Heart left ventricle (tissue), 13 donors: ENCODE data around the gene ZNF593OS.

ENCODE experiments used
- POLR2A ChIP-seq, 2 donors: fragments of 450-650 bp; IDR thresholded peaks; one replicate each; pipeline ENCODE4 v1.6.1; 2017; ENCODE audit warnings: antibody characterized with exemption in 2 of 2, mild to moderate bottlenecking in 2 of 2, moderate library complexity in 2 of 2
- TF ChIP-seq, protein P1 (sequence below), 12 donors: fragments of 200-600 bp; sonication (generic) in 4 of 12; IDR thresholded peaks; one replicate each; pipeline versions ENCODE4 v1.5.0 to v1.8.0; 2018 to 2022; ENCODE audit warnings: antibody characterized with exemption in 12 of 12, mild to moderate bottlenecking in 5 of 12
- donor health status: ischemic (EF 13 %, LVEDD 7.1; RV severe dilation, severe dysfunction).
- donor health status: DM: no; HTN: yes; CAD: no.
- donor health status: DM: no; HTN: no; CAD: no.
- donor health status: ischemic (EF 25% LVEDD 6.9; RV normal size, moderate dysfunction).
- donor health status: ischemic (EF 25% LVEDD 5.7; RV mildly dilated, moderate dysfunction).
- donor health status: ischemic (EF 35%, LVEDD 5.7; RV mildly dilated, moderate dysfunction).
- donor health status: nonischemic (EF 11% LVEDD 7.7; RV severe dilation, severe dysfunction).
- donor health status: DM: yes; HTN: yes; CAD: no.
- donor health status: PGD.
- donor health status: ischemic (EF 29% LVEDD 5.4; RV normal size, mild dysfunction).
- donor health status: nonischemic (EF 23%, LVEDD 6.1; RV moderate dilation, normal function).

GRCh38 chr1:26189331-26189730 lies 17.7 kb upstream of the ZNF593OS start:
- TF ChIP-seq, protein P1, sequence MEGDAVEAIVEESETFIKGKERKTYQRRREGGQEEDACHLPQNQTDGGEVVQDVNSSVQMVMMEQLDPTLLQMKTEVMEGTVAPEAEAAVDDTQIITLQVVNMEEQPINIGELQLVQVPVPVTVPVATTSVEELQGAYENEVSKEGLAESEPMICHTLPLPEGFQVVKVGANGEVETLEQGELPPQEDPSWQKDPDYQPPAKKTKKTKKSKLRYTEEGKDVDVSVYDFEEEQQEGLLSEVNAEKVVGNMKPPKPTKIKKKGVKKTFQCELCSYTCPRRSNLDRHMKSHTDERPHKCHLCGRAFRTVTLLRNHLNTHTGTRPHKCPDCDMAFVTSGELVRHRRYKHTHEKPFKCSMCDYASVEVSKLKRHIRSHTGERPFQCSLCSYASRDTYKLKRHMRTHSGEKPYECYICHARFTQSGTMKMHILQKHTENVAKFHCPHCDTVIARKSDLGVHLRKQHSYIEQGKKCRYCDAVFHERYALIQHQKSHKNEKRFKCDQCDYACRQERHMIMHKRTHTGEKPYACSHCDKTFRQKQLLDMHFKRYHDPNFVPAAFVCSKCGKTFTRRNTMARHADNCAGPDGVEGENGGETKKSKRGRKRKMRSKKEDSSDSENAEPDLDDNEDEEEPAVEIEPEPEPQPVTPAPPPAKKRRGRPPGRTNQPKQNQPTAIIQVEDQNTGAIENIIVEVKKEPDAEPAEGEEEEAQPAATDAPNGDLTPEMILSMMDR (IDR thresholded peaks at IDR 0.05): no peak
- TF ChIP-seq POLR2A (IDR thresholded peaks at IDR 0.05): no peak
